Activated CD8-positive, alpha-beta memory T cell treated with anti-CD3 and anti-CD28 coated beads, Interleukin-2, amount 10 ng/mL, durations not matched to agents 7 days and 5 days (primary cell): ENCODE results near the gene ZNF212. TPM values are rescaled to one million over a fixed set of nuclear protein-coding genes. Genes with fewer than 3 reads are reported as not detected.
"Not testable (repeated sequence)": the region's sequence is repeated elsewhere in the genome, so short reads cannot be mapped to it uniquely, and the experiment has no call there.

ENCODE experiments used
- ATAC-seq: fragments of 150-1000 bp; cut with Tn5 transposase; one replicate; pipeline ENCODE4 v1.10.0; 2021; ENCODE audit warnings: moderate library complexity
- CTCF ChIA-PET: fragments of 350-600 bp; sonication (Branson Sonifier 250); formaldehyde crosslinking; loops from one replicate; lab custom pipeline; 2021; ENCODE audit warnings: antibody characterized with exemption; lab: Charles Lee
- DNase-seq: peaks from one replicate; pipeline ENCODE4 v3.0.0-alpha.2; 2020
- H3K27ac Mint-ChIP-seq: one replicate; pipeline ENCODE4 v1.8.0; 2021; ENCODE audit warnings: mild to moderate bottlenecking, mixed read lengths
- H3K27me3 Mint-ChIP-seq: one replicate; pipeline ENCODE4 v1.8.0; 2021; ENCODE audit warnings: mixed read lengths
- H3K36me3 Mint-ChIP-seq: one replicate; pipeline ENCODE4 v1.8.0; 2021; ENCODE audit warnings: mild to moderate bottlenecking, mixed read lengths
- H3K4me1 Mint-ChIP-seq: one replicate; pipeline ENCODE4 v1.8.0; 2021; ENCODE audit warnings: mixed read lengths
- H3K4me3 Mint-ChIP-seq: one replicate; pipeline ENCODE4 v1.8.0; 2021; ENCODE audit warnings: mild to moderate bottlenecking, moderate library complexity, mixed read lengths
- H3K9me3 Mint-ChIP-seq: one replicate; pipeline ENCODE4 v1.8.0; 2022; ENCODE audit warnings: low read depth, mixed read lengths
- total RNA-seq, 2 experiments: library from RNA; stranded (reverse); gene quantifications; one replicate each; pipeline ENCODE4 v1.2.3, GENCODE V29; 2021

The ZNF212 gene
- total RNA-seq, 2 experiments from 2014 or later = 12.8 to 14.2 TPM

GRCh38 chr7:149274424-149274823 lies 35.0 kb downstream of the ZNF212 start:
- DNase-seq = not testable (repeated sequence)

DNA sequence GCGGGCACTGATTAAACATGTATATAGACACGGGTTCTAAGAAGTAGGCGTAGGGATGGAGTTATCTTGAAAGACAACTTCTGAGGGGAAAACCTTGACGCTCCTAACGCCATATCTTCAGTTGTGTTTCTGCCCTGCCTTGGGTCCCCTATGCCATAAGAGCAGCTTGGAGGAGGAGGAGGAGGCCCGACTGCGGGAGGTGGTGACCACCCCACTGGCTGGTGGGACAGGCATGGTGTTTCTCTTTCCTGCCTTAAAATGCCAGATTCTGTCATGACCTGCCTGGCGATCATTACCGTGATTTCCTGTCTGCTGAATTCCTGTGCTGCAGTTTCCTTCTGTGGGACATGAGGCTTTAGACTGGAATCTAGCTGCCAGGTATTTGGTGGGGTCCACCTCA lies 38.4 kb downstream of the ZNF212 start:
- Mint-ChIP-seq H3K27ac (no peak overlapping the region), H3K9me3 (no peaks in the 10 kb centered on the region), H3K36me3 (peaks cover 43% of the 10 kb centered on the region), H3K4me3 (no peak overlapping the region), H3K27me3 (no peaks in the 10 kb centered on the region), H3K4me1 (no peaks in the 10 kb centered on the region)
- ATAC-seq (no peak), DNase-seq (no peak)
- CTCF ChIA-PET = no interaction called here

More at GRCh38 chr7:149274424-149274823, 35.0 kb downstream of the ZNF212 start:
- not testable (repeated sequence) for H3K4me1 Mint-ChIP-seq, H3K9me3 Mint-ChIP-seq, H3K27ac Mint-ChIP-seq, H3K4me3 Mint-ChIP-seq, H3K27me3 Mint-ChIP-seq, ATAC-seq
- peaks cover 51% of the 10 kb centered on the region for H3K36me3 Mint-ChIP-seq
- CTCF ChIA-PET = interaction anchor here (0.7 to 1.0 kb wide), 2 partner anchors 12 to 13 kb away, joined by 3 to 4 read pairs; partner anchors contain the start of gene ZNF783

GRCh38 chr7:149278396-149278795 lies 38.9 kb downstream of the ZNF212 start:
- ATAC-seq = no peak
- Mint-ChIP-seq H3K4me3 (no peak overlapping the region), H3K4me1 (no peaks in the 10 kb centered on the region), H3K36me3 (peaks cover 38% of the 10 kb centered on the region), H3K9me3 (no peaks in the 10 kb centered on the region), H3K27ac (no peak overlapping the region), H3K27me3 (no peaks in the 10 kb centered on the region)
- CTCF ChIA-PET = no interaction called here
- no peak for DNase-seq

- peaks cover 5% of the 10 kb centered on the region for H3K4me1 Mint-ChIP-seq
- CTCF ChIA-PET = interaction anchor here (0.8 kb wide), 1 partner anchor 255 kb away, joined by 3 read pairs; no protein-coding TSS in a partner anchor
These were observed 39.8 kb downstream of the ZNF212 start for GRCh38 chr7:149279111-149279743.

DNA sequence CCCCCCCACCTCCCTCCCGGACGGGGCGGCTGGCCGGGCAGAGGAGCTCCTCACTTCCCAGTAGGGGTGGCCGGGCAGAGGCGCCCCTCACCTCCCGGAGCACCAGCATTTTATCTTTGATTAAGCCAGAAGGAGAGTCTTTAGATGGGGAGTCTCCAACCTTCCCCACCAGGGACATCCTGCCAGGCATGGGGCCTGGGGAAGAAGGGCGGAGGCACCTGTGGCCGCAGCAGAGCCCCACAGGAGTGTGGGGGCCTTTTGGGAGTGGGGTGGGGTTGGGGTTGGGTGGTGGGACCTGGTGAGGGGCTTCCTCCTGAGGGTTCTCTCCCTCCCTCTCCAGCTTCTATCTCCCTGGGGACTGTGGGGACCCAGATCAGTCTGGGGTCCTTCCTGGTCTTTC lies 40.7 kb downstream of the ZNF212 start:
- CTCF ChIA-PET = no interaction called here
- Mint-ChIP-seq H3K36me3 (peaks cover 27% of the 10 kb centered on the region), H3K4me1 (peaks cover 14% of the 10 kb centered on the region), H3K27ac (no peak overlapping the region), H3K9me3 (no peaks in the 10 kb centered on the region), H3K4me3 (no peak overlapping the region), H3K27me3 (no peaks in the 10 kb centered on the region)
- DNase-seq = no peak
- no peak for ATAC-seq

More at GRCh38 chr7:149279111-149279743, 39.8 kb downstream of the ZNF212 start:
- Mint-ChIP-seq H3K4me3 (no peak overlapping the region), H3K9me3 (no peaks in the 10 kb centered on the region), H3K27ac (no peak overlapping the region), H3K27me3 (no peaks in the 10 kb centered on the region), H3K36me3 (peaks cover 34% of the 10 kb centered on the region)
- peak; percentile 14 for ATAC-seq
- no peak for DNase-seq

- Mint-ChIP-seq H3K27me3 (no peaks in the 10 kb centered on the region), H3K4me3 (no peak overlapping the region), H3K36me3 (peaks cover 25% of the 10 kb centered on the region), H3K4me1 (peaks cover 19% of the 10 kb centered on the region), H3K27ac (no peak overlapping the region), H3K9me3 (no peaks in the 10 kb centered on the region)
- CTCF ChIA-PET = no interaction called here
- ATAC-seq (no peak), DNase-seq (no peak)
These were observed 41.4 kb downstream of the ZNF212 start for GRCh38 chr7:149280661-149281507.

- H3K27ac Mint-ChIP-seq = no peak overlapping the region
- no peak for DNase-seq
These were observed 42.3 kb downstream of the ZNF212 start for GRCh38 chr7:149281508-149282330.

DNA sequence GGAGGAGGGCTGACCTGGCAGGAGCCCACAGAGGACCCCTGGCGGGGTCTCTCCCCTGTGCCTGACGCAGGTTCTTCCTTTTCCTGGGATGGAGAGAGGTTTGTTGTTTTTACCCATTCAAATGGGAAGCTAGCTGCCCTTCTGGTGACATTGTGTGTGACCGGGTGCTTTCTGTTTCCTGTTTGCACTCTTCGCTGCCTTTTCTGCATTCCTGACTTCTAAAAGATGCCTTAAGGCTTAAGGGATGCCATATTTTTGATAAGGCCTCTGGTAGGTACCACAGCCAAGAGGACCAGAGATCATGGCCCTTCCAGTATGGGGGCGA lies 42.8 kb downstream of the ZNF212 start:
- Mint-ChIP-seq H3K36me3 (peaks cover 17% of the 10 kb centered on the region), H3K4me1 (peaks cover 33% of the 10 kb centered on the region), H3K4me3 (no peak overlapping the region), H3K27me3 (no peaks in the 10 kb centered on the region), H3K27ac (no peak overlapping the region), H3K9me3 (no peaks in the 10 kb centered on the region)
- no peak for ATAC-seq
- no peak for DNase-seq
- CTCF ChIA-PET = no interaction called here

More at GRCh38 chr7:149281508-149282330, 42.3 kb downstream of the ZNF212 start:
- Mint-ChIP-seq H3K4me3 (no peak overlapping the region), H3K27me3 (no peaks in the 10 kb centered on the region), H3K4me1 (peaks cover 27% of the 10 kb centered on the region), H3K36me3 (peaks cover 21% of the 10 kb centered on the region), H3K9me3 (no peaks in the 10 kb centered on the region)
- CTCF ChIA-PET = no interaction called here
- no peak for ATAC-seq

DNA sequence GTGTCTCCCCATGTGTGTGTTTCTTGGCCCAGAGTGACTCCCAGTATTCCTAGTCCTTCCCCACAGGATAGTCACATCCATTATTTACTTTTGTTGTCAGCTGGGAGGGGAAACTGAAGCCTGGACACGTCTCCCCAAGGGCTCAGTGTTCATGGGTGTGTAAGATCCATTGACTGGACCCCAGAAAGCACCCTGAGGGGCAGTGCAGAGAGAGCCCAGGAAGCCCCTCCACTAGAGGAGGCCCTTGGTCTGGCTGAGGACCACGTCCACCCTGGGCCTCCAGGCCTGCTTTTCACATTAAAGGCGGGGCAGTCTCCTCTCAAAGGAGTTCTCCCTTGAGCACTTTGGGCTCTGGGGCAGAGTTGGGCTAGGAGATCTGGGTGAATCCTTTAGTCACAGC lies 43.9 kb downstream of the ZNF212 start:
- CTCF ChIA-PET = interaction anchor here (2.1 to 3.2 kb wide), 2 partner anchors 22 to 139 kb away, joined by 4 to 24 read pairs; partner anchors contain the start of gene ZNF783
- no peaks in the 10 kb centered on the region for H3K27me3 Mint-ChIP-seq
- H3K4me3 Mint-ChIP-seq = no peak overlapping the region
- H3K4me1 Mint-ChIP-seq = peaks cover 37% of the 10 kb centered on the region
- H3K36me3 Mint-ChIP-seq = peaks cover 10% of the 10 kb centered on the region
- H3K9me3 Mint-ChIP-seq = no peaks in the 10 kb centered on the region
- ATAC-seq (no peak), DNase-seq (no peak)
- no peak overlapping the region for H3K27ac Mint-ChIP-seq

DNA sequence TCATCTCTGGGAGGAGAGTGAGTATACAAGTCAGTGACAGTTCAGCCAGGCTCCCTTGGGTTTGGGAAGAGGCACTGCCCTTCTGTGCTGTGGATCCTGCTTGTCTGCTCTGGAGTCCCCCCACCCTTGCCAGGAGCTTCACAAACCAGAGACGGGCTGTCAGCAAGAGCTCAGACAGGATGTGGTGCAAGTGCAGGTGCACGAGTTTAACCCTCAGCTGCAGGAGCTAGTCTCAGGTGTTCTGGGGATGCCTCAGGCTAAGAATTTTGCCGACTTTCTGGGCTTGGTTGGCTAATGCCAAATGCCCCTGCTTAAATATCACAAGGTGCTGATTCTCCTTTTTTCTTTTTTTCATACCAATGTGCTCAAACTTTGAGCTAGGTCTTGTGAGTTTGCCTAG lies 44.9 kb downstream of the ZNF212 start:
- H3K36me3 Mint-ChIP-seq = peaks cover 6% of the 10 kb centered on the region
- H3K27ac Mint-ChIP-seq = peak overlapping the region; percentile 61
- DNase-seq (peak; percentile 62), ATAC-seq (no peak)
- H3K9me3 Mint-ChIP-seq = no peaks in the 10 kb centered on the region
- CTCF ChIA-PET = interaction anchor here (0.6 to 3.2 kb wide), 8 partner anchors 21 to 192 kb away, joined by 3 to 24 read pairs (median 4); partner anchors contain the start of genes ZNF282, ZNF398, ZNF777 and ZNF783
- peak overlapping the region; percentile 77 for H3K4me3 Mint-ChIP-seq
- H3K27me3 Mint-ChIP-seq = no peaks in the 10 kb centered on the region
- H3K4me1 Mint-ChIP-seq = peaks cover 37% of the 10 kb centered on the region

DNA sequence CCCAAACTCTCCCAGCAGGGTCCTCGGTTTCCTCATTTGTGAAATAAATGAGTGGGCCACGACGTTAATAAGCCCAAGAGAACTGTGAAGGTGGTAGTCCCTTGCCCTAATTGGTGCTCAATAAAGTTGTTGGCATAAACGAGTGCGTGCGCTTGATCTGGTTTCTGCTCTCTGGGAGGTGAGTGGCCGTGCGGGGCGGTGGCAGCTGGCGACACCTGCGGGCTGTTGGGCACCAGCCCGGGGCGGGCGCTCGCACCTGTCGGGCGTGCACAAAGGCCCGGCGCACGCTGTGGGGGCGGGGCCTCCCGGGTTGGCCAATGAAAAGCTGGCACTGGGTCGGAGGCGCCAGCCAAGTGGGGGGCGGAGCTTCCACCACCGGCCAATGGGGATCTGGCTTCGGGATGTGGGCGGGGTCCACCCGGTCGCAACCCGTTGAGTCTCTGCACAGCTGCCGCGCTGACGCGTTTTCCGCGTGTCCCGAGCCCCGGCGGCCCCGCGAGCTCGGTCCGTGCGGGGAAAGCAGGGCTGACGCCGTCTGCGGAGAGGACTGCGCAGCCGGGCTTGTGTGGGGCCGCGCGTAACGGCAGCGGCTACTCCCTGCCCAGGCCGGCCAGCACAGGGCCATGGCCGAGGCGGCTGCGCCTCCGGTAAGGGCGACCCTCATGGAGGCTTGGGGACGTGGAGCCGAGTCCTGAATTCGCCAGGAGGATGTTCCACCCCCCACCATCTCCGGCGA lies 45.6 kb downstream of the ZNF212 start:
- Mint-ChIP-seq H3K9me3 (no peaks in the 10 kb centered on the region), H3K27ac (peak overlapping the region; percentile 61), H3K4me1 (peaks cover 37% of the 10 kb centered on the region), H3K4me3 (peak overlapping the region; percentile 77), H3K27me3 (no peaks in the 10 kb centered on the region), H3K36me3 (peaks cover 5% of the 10 kb centered on the region)
- DNase-seq (peak; percentile 98), ATAC-seq (peak; percentile 98)
- CTCF ChIA-PET = interaction anchor here (0.7 to 3.2 kb wide), 11 partner anchors 13 to 514 kb away, joined by 3 to 24 read pairs (median 4); partner anchors contain the start of genes ZNF282, ZNF398, ZNF777 and ZNF783

- no peak for ATAC-seq
- Mint-ChIP-seq H3K27me3 (no peaks in the 10 kb centered on the region), H3K4me3 (peak overlapping the region; percentile 77), H3K27ac (no peak overlapping the region), H3K4me1 (peaks cover 38% of the 10 kb centered on the region), H3K9me3 (no peaks in the 10 kb centered on the region), H3K36me3 (peaks cover 5% of the 10 kb centered on the region)
- no peak for DNase-seq
- CTCF ChIA-PET = interaction anchor here (0.7 to 3.2 kb wide), 10 partner anchors 13 to 514 kb away, joined by 3 to 24 read pairs (median 4); partner anchors contain the start of genes ZNF282, ZNF777 and ZNF783
These were observed 46.2 kb downstream of the ZNF212 start for GRCh38 chr7:149285603-149286002.
